BLaER1 treated with 17β-estradiol and CSF1 and Interleukin-3, amounts not matched to agents 10 nM and 100 nM (cell line): ENCODE data around the gene RFPL1.

Experiments
- H3K27ac ChIP-seq, 11 experiments: shearing (Covaris generic); formaldehyde crosslinking; 2 replicates each; pipeline ENCODE4 v1.8.1; 2022
- H3K27me3 ChIP-seq, 11 experiments: shearing (Covaris generic); formaldehyde crosslinking; 2 replicates each; pipeline ENCODE4 v1.8.1; 2022
- H3K36me3 ChIP-seq, 11 experiments: shearing (Covaris generic); formaldehyde crosslinking; 2 replicates each; pipeline ENCODE4 v1.8.1; 2022
- H3K4me1 ChIP-seq, 10 experiments: shearing (Covaris generic); formaldehyde crosslinking; 2 replicates each; pipeline ENCODE4 v1.8.1; 2022
- H3K4me2 ChIP-seq, 11 experiments: shearing (Covaris generic); formaldehyde crosslinking; 2 replicates each; pipeline ENCODE4 v1.8.1; 2022
- H3K4me3 ChIP-seq, 10 experiments: shearing (Covaris generic); formaldehyde crosslinking; 2 replicates each; pipeline ENCODE4 v1.8.1; 2022
- H3K9ac ChIP-seq, 11 experiments: shearing (Covaris generic); formaldehyde crosslinking; 2 replicates each; pipeline ENCODE4 v1.8.1; 2022
- H3K9me3 ChIP-seq, 11 experiments: shearing (Covaris generic); formaldehyde crosslinking; replicated peaks in 1 of 11; 2 replicates each; pipeline ENCODE4 v1.8.1; 2022
- H4K20me1 ChIP-seq, 11 experiments: shearing (Covaris generic); formaldehyde crosslinking; 2 replicates each; pipeline ENCODE4 v1.8.1; 2022
- Cebpa-rat ChIP-seq, 11 experiments: shearing (Covaris generic); IDR thresholded peaks; 2 replicates each; pipeline ENCODE4 v1.8.1; 2022

Gene RFPL1

DNA sequence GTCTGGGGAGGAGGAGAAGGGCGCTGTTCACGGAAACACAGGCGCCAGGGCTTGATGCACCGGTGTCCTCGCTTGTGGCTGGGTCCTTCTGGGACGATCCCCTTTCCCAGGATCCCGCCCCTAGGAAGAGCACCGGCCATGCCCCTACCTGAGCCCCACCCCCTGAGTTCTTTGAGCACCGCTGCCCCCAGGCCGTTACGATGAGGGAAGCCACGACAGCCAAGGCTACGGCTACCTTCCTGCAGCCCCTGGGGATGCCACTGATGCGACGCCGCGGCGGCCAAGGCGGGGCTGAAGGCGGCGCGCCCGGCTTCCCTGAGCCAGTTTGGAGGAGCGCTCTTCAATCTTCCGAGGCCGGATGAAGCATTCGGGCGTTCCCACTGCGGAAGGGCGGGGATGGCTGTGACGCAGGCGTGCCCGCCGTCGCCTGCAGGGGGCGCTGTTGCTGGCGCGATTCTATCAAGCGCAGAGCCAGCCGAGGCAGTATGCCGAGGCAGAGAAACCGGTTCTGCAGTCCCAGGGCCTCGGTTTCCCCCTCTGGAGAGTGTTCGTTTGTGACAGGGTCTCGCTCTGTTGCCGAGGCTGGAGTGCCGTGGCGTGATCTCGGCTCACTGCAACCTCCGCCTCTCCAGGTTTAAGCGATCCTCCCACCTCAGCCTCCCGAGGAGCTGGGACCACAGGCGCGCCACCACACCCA is 31.9 kb downstream of the RFPL1 start:
- H3K36me3 ChIP-seq = no peaks in the 10 kb centered on the region
- no peak overlapping the region for H3K27ac ChIP-seq
- H3K9me3 ChIP-seq = no peaks in the 10 kb centered on the region
- H3K9ac ChIP-seq = peak overlapping the region in 2 of 11 experiments; percentile 4 to 46; a peak in 1 of 22 replicates
- H3K4me3 ChIP-seq = peak overlapping the region in 6 of 10 experiments; percentile 8 to 57 (median 42); a peak in 10 of 20 replicates
- H3K4me1 ChIP-seq = peaks cover 0 to 20% (median 14%) of the 10 kb centered on the region in 10 experiments; a peak in 17 of 20 replicates
- peaks cover 0 to 13% (median 7%) of the 10 kb centered on the region in 11 experiments; a peak in 10 of 22 replicates for H3K27me3 ChIP-seq
- no peak for TF ChIP-seq Cebpa-rat (IDR thresholded peaks at IDR 0.05)
- H3K4me2 ChIP-seq = peak overlapping the region; percentile 65 to 90 (median 78)
- H4K20me1 ChIP-seq = peaks cover 0 to 6% (median 0%) of the 10 kb centered on the region in 11 experiments; a peak in 5 of 22 replicates

DNA sequence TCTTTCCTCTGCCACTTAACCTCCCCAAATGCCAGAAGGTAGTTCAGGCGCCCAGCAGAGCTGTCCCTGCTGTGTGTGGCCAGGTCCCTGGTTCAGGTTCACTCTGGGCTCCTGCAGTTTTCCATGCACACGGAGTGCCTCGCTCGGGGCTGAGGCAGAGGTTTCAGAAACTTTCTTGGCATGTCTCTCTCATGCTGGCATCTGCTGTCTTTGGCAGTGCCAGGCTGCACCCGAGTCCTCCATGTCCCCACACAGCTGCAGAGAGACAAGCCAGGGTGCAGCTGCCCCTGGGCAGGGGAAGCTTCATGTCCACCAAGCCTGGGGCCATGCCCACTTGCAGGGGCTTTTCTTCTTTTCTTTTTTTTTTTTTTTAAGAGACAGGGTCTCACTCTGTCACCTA is 34.6 kb downstream of the RFPL1 start:
- Histone ChIP-seq H3K9ac (no peak overlapping the region), H3K27me3 (peaks cover 0 to 15% (median 7%) of the 10 kb centered on the region in 11 experiments; a peak in 10 of 22 replicates)
- TF ChIP-seq Cebpa-rat (IDR thresholded peaks at IDR 0.05) = no peak

DNA sequence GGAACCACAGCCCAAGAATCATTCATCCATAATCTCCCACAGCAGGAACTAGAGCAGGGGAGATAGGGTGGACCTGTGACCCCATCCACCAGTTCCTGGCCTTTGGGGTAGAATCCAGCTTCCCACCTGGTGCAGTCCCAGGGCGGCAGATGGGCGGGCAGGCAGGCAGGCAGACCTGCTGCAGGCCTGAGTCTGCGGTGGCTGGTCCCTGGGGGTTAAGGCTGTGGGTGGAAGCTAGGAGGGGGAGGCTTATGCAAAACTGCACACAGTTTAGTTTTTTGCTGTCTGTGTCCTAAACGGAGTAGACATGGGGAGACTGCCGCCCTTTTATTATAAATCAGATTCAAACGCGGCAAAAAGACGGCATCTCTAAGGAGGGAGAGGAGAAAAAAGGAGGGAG is 37.2 kb downstream of the RFPL1 start:
- peaks cover 0 to 38% (median 9%) of the 10 kb centered on the region in 11 experiments; a peak in 9 of 22 replicates for H4K20me1 ChIP-seq
- TF ChIP-seq Cebpa-rat (IDR thresholded peaks at IDR 0.05) = no peak
- H3K4me3 ChIP-seq = no peak overlapping the region
- H3K4me1 ChIP-seq = peaks cover 21 to 35% (median 26%) of the 10 kb centered on the region in 10 experiments
- peaks cover 0 to 9% (median 7%) of the 10 kb centered on the region in 11 experiments; a peak in 8 of 22 replicates for H3K9me3 ChIP-seq
- peak overlapping the region in 10 of 11 experiments; percentile 2 to 80 (median 73); a peak in 18 of 22 replicates for H3K4me2 ChIP-seq
- H3K9ac ChIP-seq = no peak overlapping the region
- no peak overlapping the region for H3K27ac ChIP-seq
- peaks cover 18 to 26% (median 21%) of the 10 kb centered on the region in 11 experiments for H3K27me3 ChIP-seq
- no peaks in the 10 kb centered on the region for H3K36me3 ChIP-seq

More for the DNA sequence above, 34.6 kb downstream of the RFPL1 start:
- H3K4me1 ChIP-seq = peaks cover 14 to 36% (median 29%) of the 10 kb centered on the region in 10 experiments
- H3K36me3 ChIP-seq = no peaks in the 10 kb centered on the region
- H3K27ac ChIP-seq = no peak overlapping the region
- peaks cover 0 to 22% (median 8%) of the 10 kb centered on the region in 11 experiments; a peak in 8 of 22 replicates for H4K20me1 ChIP-seq
- H3K4me3 ChIP-seq = no peak overlapping the region
- no peak overlapping the region for H3K4me2 ChIP-seq
- H3K9me3 ChIP-seq = no peaks in the 10 kb centered on the region

DNA sequence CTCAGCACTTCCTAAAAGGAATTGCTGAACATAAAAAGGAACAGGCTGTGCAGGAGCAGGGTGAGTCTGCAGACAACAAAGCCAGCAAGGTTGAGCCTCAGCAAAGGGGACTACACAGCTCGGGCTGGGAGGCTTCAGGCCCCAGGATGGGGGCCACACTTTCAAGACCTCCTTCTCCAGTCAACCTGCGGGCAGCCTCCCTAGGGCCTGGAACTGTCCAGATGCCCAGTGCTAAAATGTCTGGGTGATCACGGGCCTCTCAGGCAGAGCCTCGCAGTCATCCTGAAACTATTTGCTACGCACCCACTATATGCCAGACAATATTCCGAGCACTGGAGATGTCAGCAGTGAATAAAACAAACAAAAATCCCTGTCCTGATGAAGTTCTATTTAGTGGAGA is 37.7 kb downstream of the RFPL1 start:
- Histone ChIP-seq H3K4me2 (peak overlapping the region; percentile 2 to 80 (median 72); a peak in 20 of 22 replicates), H3K4me3 (no peak overlapping the region), H3K36me3 (no peaks in the 10 kb centered on the region), H4K20me1 (peaks cover 0 to 40% (median 9%) of the 10 kb centered on the region in 11 experiments; a peak in 9 of 22 replicates), H3K9me3 (peaks cover 0 to 14% (median 7%) of the 10 kb centered on the region in 11 experiments; a peak in 8 of 22 replicates), H3K27me3 (peaks cover 18 to 31% (median 20%) of the 10 kb centered on the region in 11 experiments), H3K9ac (no peak overlapping the region), H3K4me1 (peaks cover 21 to 35% (median 26%) of the 10 kb centered on the region in 10 experiments), H3K27ac (no peak overlapping the region)
- no peak for TF ChIP-seq Cebpa-rat (IDR thresholded peaks at IDR 0.05)

DNA sequence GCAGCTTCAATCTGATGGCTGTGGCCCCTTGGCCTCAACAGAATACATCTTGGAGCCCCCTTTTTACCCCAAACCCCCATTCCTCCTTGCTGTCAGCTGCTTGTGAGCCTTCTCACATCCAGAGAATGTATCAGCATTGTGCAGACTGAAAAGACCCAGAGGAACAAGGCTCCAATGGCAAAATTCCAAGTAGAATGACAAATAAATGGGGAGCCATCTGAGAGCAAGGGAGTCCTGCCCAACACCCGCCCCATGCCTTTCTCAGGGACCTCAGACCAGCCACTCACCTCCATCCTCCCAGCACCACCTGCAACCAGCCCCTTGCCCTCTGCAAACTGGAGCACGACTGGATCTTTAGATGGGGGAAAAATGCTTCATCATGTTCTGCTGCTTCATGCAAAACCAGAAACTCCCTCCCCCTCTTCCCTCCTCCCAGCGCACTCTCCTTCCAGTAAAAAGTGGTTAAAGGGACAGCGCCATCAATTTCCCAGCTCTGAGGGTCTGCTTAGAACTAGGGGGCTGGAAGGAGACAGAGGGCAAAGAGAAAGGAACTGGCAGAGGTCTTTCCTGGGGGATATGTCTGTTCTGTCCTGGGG is 39.4 kb downstream of the RFPL1 start:
- no peak for TF ChIP-seq Cebpa-rat (IDR thresholded peaks at IDR 0.05)
- Histone ChIP-seq H3K9me3 (peaks cover 0 to 14% (median 7%) of the 10 kb centered on the region in 11 experiments; a peak in 8 of 22 replicates), H3K27me3 (peaks cover 18 to 31% (median 20%) of the 10 kb centered on the region in 11 experiments), H4K20me1 (peaks cover 0 to 41% (median 9%) of the 10 kb centered on the region in 11 experiments; a peak in 9 of 22 replicates), H3K27ac (no peak overlapping the region), H3K4me3 (no peak overlapping the region), H3K36me3 (no peaks in the 10 kb centered on the region), H3K4me1 (peaks cover 22 to 35% (median 28%) of the 10 kb centered on the region in 10 experiments), H3K4me2 (peak overlapping the region; percentile 38 to 79 (median 53)), H3K9ac (no peak overlapping the region)

DNA sequence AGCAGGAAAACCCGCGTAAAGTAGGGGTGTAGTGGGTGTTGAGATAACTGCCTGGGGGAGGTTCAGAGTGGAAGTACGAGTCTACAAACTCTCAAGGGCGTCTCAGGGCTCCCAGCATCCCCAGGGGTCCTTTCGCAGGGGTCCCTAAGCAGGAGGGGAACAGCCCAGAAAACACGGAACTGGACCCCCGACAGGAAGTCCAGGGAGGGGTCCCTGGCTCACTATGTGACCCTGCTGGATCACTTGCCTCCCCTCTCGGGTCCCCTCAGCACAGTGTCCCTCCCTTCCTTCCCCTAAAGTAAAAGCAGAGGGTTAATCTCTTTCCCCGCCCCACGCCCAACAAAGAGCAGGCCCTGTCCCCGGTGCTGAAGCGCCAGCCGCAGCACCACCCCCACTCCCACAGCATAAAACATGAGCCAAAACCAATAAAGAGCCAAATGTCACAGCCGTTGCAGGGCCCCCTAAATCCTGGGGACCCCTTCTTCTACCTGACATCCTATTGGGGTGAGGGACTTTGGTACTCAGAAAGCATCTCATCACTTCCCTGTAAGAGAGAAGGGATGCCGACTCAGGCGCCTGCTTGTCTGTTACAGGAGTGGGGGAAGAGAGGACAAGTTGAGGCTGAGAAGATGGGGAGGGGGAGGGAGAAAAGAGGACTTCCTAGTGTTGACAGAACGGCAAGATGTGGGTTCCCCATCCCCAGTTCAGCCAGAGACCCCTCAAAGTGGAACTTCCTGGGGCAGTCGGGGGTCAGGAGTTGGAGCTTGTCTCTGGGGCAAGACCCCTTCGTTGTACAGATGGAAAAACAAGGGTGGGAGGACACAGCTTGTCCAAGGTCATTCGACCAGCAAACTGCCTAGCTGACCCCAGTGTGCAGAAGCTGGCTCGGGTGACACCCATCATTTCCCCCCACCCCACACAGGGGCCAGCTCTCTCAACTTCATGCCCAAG is 40.2 kb downstream of the RFPL1 start:
- peaks cover 18 to 31% (median 20%) of the 10 kb centered on the region in 11 experiments for H3K27me3 ChIP-seq
- no peak overlapping the region for H3K9ac ChIP-seq
- no peak overlapping the region for H3K27ac ChIP-seq
- peak overlapping the region; percentile 38 to 79 (median 53); a peak in 21 of 22 replicates for H3K4me2 ChIP-seq
- peaks cover 22 to 35% (median 28%) of the 10 kb centered on the region in 10 experiments for H3K4me1 ChIP-seq
- peaks cover 0 to 41% (median 9%) of the 10 kb centered on the region in 11 experiments; a peak in 9 of 22 replicates for H4K20me1 ChIP-seq
- no peak overlapping the region for H3K4me3 ChIP-seq
- H3K9me3 ChIP-seq = peaks cover 0 to 14% (median 7%) of the 10 kb centered on the region in 11 experiments; a peak in 8 of 22 replicates
- H3K36me3 ChIP-seq = no peaks in the 10 kb centered on the region
- no peak for TF ChIP-seq Cebpa-rat (IDR thresholded peaks at IDR 0.05)

DNA sequence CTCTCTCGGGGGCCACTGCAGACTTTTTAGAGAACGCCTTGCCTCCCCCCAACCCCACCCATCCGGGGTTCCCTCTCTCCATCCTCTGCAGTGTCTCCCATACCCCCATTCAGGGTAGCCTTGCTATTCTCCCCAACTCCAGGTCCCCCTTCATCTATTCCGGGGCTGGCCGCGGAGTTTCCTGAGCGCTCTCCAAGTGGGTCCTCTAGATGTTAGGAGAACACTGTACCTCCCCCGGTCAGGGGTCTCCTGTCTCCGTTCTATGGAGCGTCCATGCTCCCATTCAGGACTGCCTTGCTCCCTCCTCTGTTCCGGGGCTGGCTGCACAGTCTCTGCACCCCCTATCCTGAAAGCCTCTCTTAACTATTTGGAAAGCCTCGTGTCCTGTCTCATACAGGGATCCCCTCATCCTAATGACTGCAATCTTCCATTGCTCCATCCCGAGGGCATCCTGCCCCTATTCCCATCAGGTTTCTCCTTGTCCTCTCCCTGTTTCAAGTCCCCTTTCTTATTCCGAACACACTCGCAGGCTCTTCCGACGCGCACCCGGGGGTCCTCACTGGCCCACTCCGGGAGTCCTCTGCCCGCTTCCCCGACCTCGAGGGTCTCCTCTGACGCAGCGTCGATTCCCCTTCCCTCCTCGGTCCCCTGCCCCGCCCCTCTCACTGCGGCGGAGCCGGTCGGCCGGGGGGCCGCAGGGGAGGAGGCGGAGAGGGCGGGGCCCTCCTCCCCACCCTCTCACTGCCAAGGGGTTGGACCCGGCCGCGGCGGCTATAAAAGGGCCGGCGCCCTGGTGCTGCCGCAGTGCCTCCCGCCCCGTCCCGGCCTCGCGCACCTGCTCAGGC is 41.3 kb downstream of the RFPL1 start, which contains the start of gene NEFH:
TSS of gene NEFH (plus strand) at position 802 of the 845 bp plus-strand sequence. CDS start 45 bp downstream, outside the sequence.
- TF ChIP-seq Cebpa-rat (IDR thresholded peaks at IDR 0.05) = no peak
- Histone ChIP-seq H3K9me3 (peaks cover 0 to 14% (median 7%) of the 10 kb centered on the region in 11 experiments; a peak in 8 of 22 replicates), H3K27ac (no peak within 1 kb of the TSS), H3K27me3 (peaks cover 18 to 31% (median 20%) of the 10 kb centered on the region in 11 experiments), H3K9ac (no peak within 1 kb of the TSS), H3K4me3 (no peak within 1 kb of the TSS), H3K4me1 (peaks cover 25 to 40% (median 30%) of the 10 kb centered on the region in 10 experiments), H3K4me2 (no peak within 1 kb of the TSS), H3K36me3 (no peaks in the 10 kb centered on the region), H4K20me1 (peaks cover 0 to 41% (median 9%) of the 10 kb centered on the region in 11 experiments; a peak in 9 of 22 replicates)
